Measurements from ENCODE around the gene PTTG1.

DNA sequence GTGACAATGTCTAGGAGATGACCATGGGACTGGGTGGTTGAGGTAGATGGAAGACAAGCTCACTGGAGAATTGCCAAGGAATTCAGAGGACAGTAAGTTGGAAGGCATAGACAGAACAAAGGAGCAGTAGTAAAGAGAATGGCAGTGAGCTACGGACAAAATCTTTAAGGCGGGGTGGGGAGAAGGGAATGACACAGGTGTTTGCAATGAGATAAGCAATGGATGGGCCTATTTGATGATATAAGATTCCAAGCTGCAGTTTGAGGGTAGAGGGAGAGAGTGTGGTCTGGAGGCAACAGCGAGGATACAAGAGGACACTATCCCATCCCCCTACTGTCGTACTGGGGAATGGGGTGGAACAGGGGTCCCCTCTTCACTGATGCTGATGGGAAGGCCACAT is 14.4 kb downstream of the PTTG1 start:
- TF ChIP-seq, protein P1, sequence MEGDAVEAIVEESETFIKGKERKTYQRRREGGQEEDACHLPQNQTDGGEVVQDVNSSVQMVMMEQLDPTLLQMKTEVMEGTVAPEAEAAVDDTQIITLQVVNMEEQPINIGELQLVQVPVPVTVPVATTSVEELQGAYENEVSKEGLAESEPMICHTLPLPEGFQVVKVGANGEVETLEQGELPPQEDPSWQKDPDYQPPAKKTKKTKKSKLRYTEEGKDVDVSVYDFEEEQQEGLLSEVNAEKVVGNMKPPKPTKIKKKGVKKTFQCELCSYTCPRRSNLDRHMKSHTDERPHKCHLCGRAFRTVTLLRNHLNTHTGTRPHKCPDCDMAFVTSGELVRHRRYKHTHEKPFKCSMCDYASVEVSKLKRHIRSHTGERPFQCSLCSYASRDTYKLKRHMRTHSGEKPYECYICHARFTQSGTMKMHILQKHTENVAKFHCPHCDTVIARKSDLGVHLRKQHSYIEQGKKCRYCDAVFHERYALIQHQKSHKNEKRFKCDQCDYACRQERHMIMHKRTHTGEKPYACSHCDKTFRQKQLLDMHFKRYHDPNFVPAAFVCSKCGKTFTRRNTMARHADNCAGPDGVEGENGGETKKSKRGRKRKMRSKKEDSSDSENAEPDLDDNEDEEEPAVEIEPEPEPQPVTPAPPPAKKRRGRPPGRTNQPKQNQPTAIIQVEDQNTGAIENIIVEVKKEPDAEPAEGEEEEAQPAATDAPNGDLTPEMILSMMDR (IDR thresholded peaks at IDR 0.05) = no peak
- TF ChIP-seq POLR2A (IDR thresholded peaks at IDR 0.05) (no peak), POLR2AphosphoS5 (IDR thresholded peaks at IDR 0.05) (no peak)

Measured in breast epithelium (tissue), 3 donors.